Neuronal stem cell (in vitro differentiated cells): Measurements from ENCODE around the gene RYR2.
A peak's percentile ranks its signal among the peaks of the same experiment; 100 is the strongest.

Source experiments
- DNase-seq: peaks from one replicate; pipeline ENCODE4 v3.0.0-alpha.2; 2013; ENCODE audit warnings: low spot score
- H2AFZ ChIP-seq: one replicate; pipeline ENCODE4 v1.6.1; 2013; ENCODE audit warnings: mild to moderate bottlenecking, low read length, inconsistent platforms
- H2AK5ac ChIP-seq: 2 replicates; pipeline ENCODE4 v1.6.1; 2013; ENCODE audit warnings: low read depth, mild to moderate bottlenecking, inconsistent platforms, low read length, moderate library complexity, mixed read lengths
- H2BK120ac ChIP-seq: 2 replicates; pipeline ENCODE4 v1.6.1; 2013; ENCODE audit warnings: low read depth, mild to moderate bottlenecking, inconsistent platforms, low read length, moderate library complexity, mixed read lengths
- H2BK12ac ChIP-seq: one replicate; pipeline ENCODE4 v1.6.1; 2013; ENCODE audit warnings: low read length, inconsistent platforms
- H2BK15ac ChIP-seq: 2 replicates; pipeline ENCODE4 v1.6.1; 2013; ENCODE audit warnings: mild to moderate bottlenecking, low read length, inconsistent platforms, mixed read lengths
- H2BK5ac ChIP-seq: one replicate; pipeline ENCODE4 v1.6.1; 2013; ENCODE audit warnings: inconsistent platforms, mild to moderate bottlenecking, low read length, moderate library complexity
- H3K14ac ChIP-seq: one replicate; pipeline ENCODE4 v1.6.1; 2013; ENCODE audit warnings: low read length, inconsistent platforms
- H3K18ac ChIP-seq: 2 replicates; pipeline ENCODE4 v1.6.1; 2013; ENCODE audit warnings: low read length, inconsistent platforms
- H3K23ac ChIP-seq: 2 replicates; pipeline ENCODE4 v1.6.1; 2013; ENCODE audit warnings: low read depth, mild to moderate bottlenecking, mixed read lengths, low read length, inconsistent platforms; ENCODE audit not compliant: poor library complexity
- H3K27ac ChIP-seq: replicated peaks from 3 replicates; pipeline ENCODE4 v1.5.1; 2013; ENCODE audit warnings: low read length, inconsistent platforms
- H3K27me3 ChIP-seq, 3 experiments: 2 replicates each; pipeline ENCODE4 v1.6.1; 2013; ENCODE audit warnings: low read length in 3 of 3, mild to moderate bottlenecking in 2 of 3, inconsistent platforms in 1 of 3, low read depth in 1 of 3, mixed read lengths in 1 of 3, moderate library complexity in 1 of 3; ENCODE audit not compliant: control insufficient read depth in 3 of 3, insufficient read depth in 3 of 3
- H3K36me3 ChIP-seq, 2 donors: replicated peaks in 1 of 2; 2 replicates each; pipeline ENCODE4 v1.6.1; 2013; ENCODE audit warnings: low read length in 2 of 2; ENCODE audit not compliant: control insufficient read depth in 2 of 2, insufficient read depth in 2 of 2
- H3K4ac ChIP-seq: 2 replicates; pipeline ENCODE4 v1.6.1; 2013; ENCODE audit warnings: inconsistent platforms, mild to moderate bottlenecking, low read length, moderate library complexity
- H3K4me1 ChIP-seq, 2 donors: 1 replicate in 1 of 2; 2 replicates in 1 of 2; pipeline ENCODE4 v1.6.1; 2013; ENCODE audit warnings: low read length in 2 of 2, low read depth in 1 of 2; ENCODE audit not compliant: control insufficient read depth in 2 of 2, insufficient read depth in 1 of 2
- H3K4me2 ChIP-seq: one replicate; pipeline ENCODE4 v1.6.1; 2013; ENCODE audit warnings: mild to moderate bottlenecking, low read length, inconsistent platforms; ENCODE audit not compliant: insufficient read depth, poor library complexity, severe bottlenecking
- H3K4me3 ChIP-seq, 2 donors: 2 replicates each; pipeline ENCODE4 v1.5.1; 2013; ENCODE audit warnings: low read length in 2 of 2, mild to moderate bottlenecking in 2 of 2, inconsistent platforms in 1 of 2, moderate library complexity in 1 of 2
- H3K79me1 ChIP-seq: one replicate; pipeline ENCODE4 v1.6.1; 2013; ENCODE audit warnings: low read depth, mild to moderate bottlenecking, inconsistent platforms, low read length, moderate library complexity
- H3K9ac ChIP-seq: one replicate; pipeline ENCODE4 v1.6.1; 2013; ENCODE audit warnings: mild to moderate bottlenecking, low read depth, low read length, inconsistent platforms; ENCODE audit not compliant: poor library complexity
- H3K9me3 ChIP-seq, 2 donors: replicated peaks in 1 of 2; 2 replicates each; pipeline versions ENCODE3 to v1.6.1; 2013; ENCODE audit warnings: low read length in 2 of 2, mild to moderate bottlenecking in 2 of 2, inconsistent platforms in 1 of 2, low read depth in 1 of 2, mixed read lengths in 1 of 2, moderate library complexity in 1 of 2; ENCODE audit not compliant: control insufficient read depth in 2 of 2, insufficient read depth in 1 of 2
- H4K8ac ChIP-seq: one replicate; pipeline ENCODE4 v1.6.1; 2013; ENCODE audit warnings: low read depth, mild to moderate bottlenecking, inconsistent platforms, low read length, moderate library complexity
- H4K91ac ChIP-seq: one replicate; pipeline ENCODE4 v1.6.1; 2013; ENCODE audit warnings: low read length, low read depth, mild to moderate bottlenecking, inconsistent platforms; ENCODE audit not compliant: poor library complexity
- WGBS, 2 donors: extraction: QIAGEN DNeasy Blood & Tissue Kit; methylation state at CpG; one replicate each; pipeline ENCODE4 v1.1.7; 2013; ENCODE audit warnings: missing lambda C conversion rate in 2 of 2, mixed read lengths in 1 of 2; ENCODE audit not compliant: insufficient read length in 2 of 2, insufficient replicate concordance in 1 of 2; ENCODE audit errors: extremely low coverage in 2 of 2; 5-methylcytosine and 5-hydroxymethylcytosine counted together

Gene RYR2

GRCh38 chr1:237244778-237245177 is 202.8 kb downstream of the RYR2 start:
- Histone ChIP-seq H3K18ac (no peak overlapping the region), H2BK15ac (no peak overlapping the region), H3K79me1 (no peaks in the 10 kb centered on the region), H3K23ac (no peak overlapping the region), H3K14ac (no peak overlapping the region), H2AK5ac (no peak overlapping the region), H3K27me3 (no peaks in the 10 kb centered on the region), H3K27ac (no peak overlapping the region), H2BK5ac (no peak overlapping the region), H2BK12ac (no peak overlapping the region), H2AFZ (no peak overlapping the region), H3K4me1 (peaks cover 0 to 10% of the 10 kb centered on the region in 2 donors), H3K9ac (no peak overlapping the region), H3K9me3 (no peaks in the 10 kb centered on the region), H4K8ac (no peak overlapping the region), H2BK120ac (no peak overlapping the region), H3K4me2 (no peak overlapping the region), H3K4ac (no peak overlapping the region), H4K91ac (no peak overlapping the region), H3K4me3 (no peak overlapping the region), H3K36me3 (no peaks in the 10 kb centered on the region)
- no peak for DNase-seq
- WGBS, 2 donors: no CpG with 5 or more reads among the region's 4 CpGs

GRCh38 chr1:237247442-237247841 is 205.5 kb downstream of the RYR2 start:
- Histone ChIP-seq H3K9ac (no peak overlapping the region), H3K27ac (no peak overlapping the region), H3K4me3 (no peak overlapping the region), H3K18ac (no peak overlapping the region), H4K91ac (no peak overlapping the region), H2BK5ac (no peak overlapping the region), H2BK15ac (no peak overlapping the region), H3K9me3 (no peaks in the 10 kb centered on the region), H2AFZ (peak overlapping the region; percentile 23), H3K14ac (no peak overlapping the region), H3K23ac (no peak overlapping the region), H3K36me3 (no peaks in the 10 kb centered on the region), H3K79me1 (no peaks in the 10 kb centered on the region), H3K4ac (no peak overlapping the region), H2BK120ac (no peak overlapping the region), H2AK5ac (no peak overlapping the region), H3K4me1 (peaks cover 0 to 5% of the 10 kb centered on the region in 2 donors), H3K27me3 (no peaks in the 10 kb centered on the region), H4K8ac (no peak overlapping the region), H3K4me2 (no peak overlapping the region), H2BK12ac (no peak overlapping the region)
- no peak for DNase-seq
- WGBS, 2 donors: no CpG with 5 or more reads among the region's 1 CpG

GRCh38 chr1:237249120-237249519 is 207.1 kb downstream of the RYR2 start:
- Histone ChIP-seq H3K9me3 (no peaks in the 10 kb centered on the region), H3K14ac (no peak overlapping the region), H4K8ac (no peak overlapping the region), H2BK5ac (no peak overlapping the region), H2AFZ (no peak overlapping the region), H3K27me3 (no peaks in the 10 kb centered on the region), H3K4me2 (no peak overlapping the region), H2BK12ac (no peak overlapping the region), H3K79me1 (no peaks in the 10 kb centered on the region), H3K27ac (no peak overlapping the region), H3K18ac (no peak overlapping the region), H3K4ac (no peak overlapping the region), H2AK5ac (no peak overlapping the region), H3K9ac (no peak overlapping the region), H3K36me3 (no peaks in the 10 kb centered on the region), H4K91ac (no peak overlapping the region), H3K4me3 (no peak overlapping the region), H2BK15ac (no peak overlapping the region), H2BK120ac (no peak overlapping the region), H3K4me1 (no peaks in the 10 kb centered on the region), H3K23ac (no peak overlapping the region)
- WGBS, 2 donors: no CpG with 5 or more reads among the region's 1 CpG
- no peak for DNase-seq

GRCh38 chr1:237250055-237250454 is 208.1 kb downstream of the RYR2 start:
- no peaks in the 10 kb centered on the region for H3K36me3 ChIP-seq

More at GRCh38 chr1:237250055-237250454, 208.1 kb downstream of the RYR2 start:
- DNase-seq: no peak
- no peaks in the 10 kb centered on the region for H3K27me3 ChIP-seq
- H3K27ac ChIP-seq: no peak overlapping the region
- no CpG with 5 or more reads among the region's 3 CpGs for WGBS, 2 donors
- H3K4me1 ChIP-seq: no peaks in the 10 kb centered on the region
- no peak overlapping the region for H4K8ac ChIP-seq
- no peak overlapping the region for H2BK120ac ChIP-seq
- no peak overlapping the region for H2BK5ac ChIP-seq
- H2BK15ac ChIP-seq: no peak overlapping the region
- H2AFZ ChIP-seq: no peak overlapping the region
- no peak overlapping the region for H3K23ac ChIP-seq
- H3K4ac ChIP-seq: no peak overlapping the region
- H3K14ac ChIP-seq: no peak overlapping the region
- no peak overlapping the region for H3K18ac ChIP-seq
- no peak overlapping the region for H4K91ac ChIP-seq
- H2AK5ac ChIP-seq: no peak overlapping the region
- no peak overlapping the region for H3K9ac ChIP-seq
- H3K9me3 ChIP-seq: no peaks in the 10 kb centered on the region
- no peaks in the 10 kb centered on the region for H3K79me1 ChIP-seq
- H3K4me3 ChIP-seq: no peak overlapping the region
- H2BK12ac ChIP-seq: no peak overlapping the region
- H3K4me2 ChIP-seq: no peak overlapping the region
